ENCODE data around the gene HLCS. TPM values are rescaled to one million over a fixed set of nuclear protein-coding genes. Genes with fewer than 3 reads are reported as not detected.

Gene HLCS
- total RNA-seq, 1 donor from 2014 or later, result 18.8 TPM

DNA sequence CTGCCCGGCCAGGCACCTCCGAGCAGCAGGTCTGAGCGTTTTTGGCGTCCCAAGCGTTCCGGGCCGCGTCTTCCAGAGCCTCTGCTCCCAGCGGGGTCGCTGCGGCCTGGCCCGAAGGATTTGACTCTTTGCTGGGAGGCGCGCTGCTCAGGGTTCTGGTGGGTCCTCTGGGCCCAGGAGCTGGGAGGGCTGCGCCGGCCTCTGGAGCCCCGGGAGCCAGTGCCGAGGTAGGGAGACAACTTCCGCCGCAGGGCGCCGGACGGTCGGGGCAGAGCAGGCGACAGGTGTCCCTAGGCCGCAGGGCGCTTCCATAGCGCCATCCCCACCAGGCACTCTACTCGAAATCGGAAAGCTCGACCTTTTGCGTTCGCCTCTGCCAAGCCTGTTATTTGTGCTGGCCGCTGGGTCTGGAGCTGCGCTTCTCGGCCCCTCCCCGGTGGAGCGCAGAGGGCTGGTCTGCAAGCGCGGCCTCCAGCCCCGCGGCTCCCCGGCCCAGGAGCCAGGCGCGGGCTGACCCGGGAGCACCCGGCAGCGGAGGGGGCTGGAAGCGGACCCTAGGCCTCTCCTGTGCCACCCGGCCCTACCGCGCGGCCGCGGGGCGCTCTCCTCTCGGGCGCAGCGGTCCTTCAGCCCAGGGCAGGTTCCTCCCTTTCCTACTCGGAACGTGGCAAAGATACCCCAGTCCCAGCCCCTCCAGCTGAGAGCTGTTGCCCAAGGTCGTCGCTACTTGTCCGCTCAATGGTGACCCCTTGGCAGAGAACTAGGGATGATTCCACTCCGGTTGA lies 265.3 kb downstream of the HLCS start:
- peak overlapping the region in 2 of 3 donors; percentile 30 to 52 for H3K4me3 ChIP-seq (ENCODE audit: low read length in 3 of 3)
- H3K27ac ChIP-seq (ENCODE audit: low read depth, low read length), result no peak overlapping the region
- peaks cover 15 to 48% (median 46%) of the 10 kb centered on the region in 3 donors for H3K4me1 ChIP-seq (ENCODE audit: control insufficient read depth in 3 of 3, insufficient read depth in 3 of 3, low read length in 3 of 3)
- H3K27me3 ChIP-seq (ENCODE audit: control insufficient read depth in 3 of 3, insufficient read depth in 3 of 3, low read length in 3 of 3), result peaks cover 92 to 98% (median 95%) of the 10 kb centered on the region in 3 donors
- no peaks in the 10 kb centered on the region for H3K9me3 ChIP-seq (ENCODE audit: control insufficient read depth in 3 of 3, low read length in 3 of 3)
- no peaks in the 10 kb centered on the region for H3K36me3 ChIP-seq (ENCODE audit: control insufficient read depth in 3 of 3, insufficient read depth in 3 of 3, low read length in 3 of 3)
- peak overlapping the region in 2 of 3 donors; percentile 14 to 61 for H3K9ac ChIP-seq (ENCODE audit: low read depth in 1 of 3, low read length in 3 of 3)

Small RNAs within 50 kb of the gene (small RNA-seq; reads per million reads assigned to genes)
- gene RF00019 (not detected), gene RNA5SP491 (0.25 reads per million, percentile 19 among the genes with 10 or more reads in this experiment)

Other genes with a start within 250 kb of the HLCS start
- gene RIPPLY3, start 40.0 kb upstream of the HLCS start, total RNA-seq, result not detected
- gene PIGP, start 106.4 kb upstream of the HLCS start, total RNA-seq, result 11.5 TPM
- 262 TPM for gene TTC3, start 106.6 kb upstream of the HLCS start, total RNA-seq

Measured in skeletal muscle tissue (tissue), 5 donors.